GM18868 (cell line): Measurements from ENCODE around the gene DUSP6.
A peak's percentile ranks its signal among the peaks of the same experiment; 100 is the strongest.

Source experiments
- ATAC-seq: cut with Tn5 transposase; IDR thresholded peaks from one replicate; pipeline ENCODE4 v1.9.1; 2021; ENCODE audit warnings: mild to moderate bottlenecking, moderate library complexity; ENCODE audit not compliant: unreplicated experiment

The DUSP6 gene

GRCh38 chr12:89334548-89335169 is 17.6 kb downstream of the DUSP6 start:
- no peak for ATAC-seq

GRCh38 chr12:89333564-89334252 is 18.6 kb downstream of the DUSP6 start:
- peak; percentile 73 for ATAC-seq

- no peak for ATAC-seq
These were observed 23.9 kb downstream of the DUSP6 start for GRCh38 chr12:89328151-89329030.

GRCh38 chr12:89327486-89328094 is 24.7 kb downstream of the DUSP6 start:
- ATAC-seq, result no peak

GRCh38 chr12:89326239-89327040 is 25.9 kb downstream of the DUSP6 start:
- ATAC-seq, result no peak

GRCh38 chr12:89325495-89325894 is 26.8 kb downstream of the DUSP6 start:
- ATAC-seq, result no peak

- no peak for ATAC-seq
These were observed 27.9 kb downstream of the DUSP6 start for GRCh38 chr12:89324437-89324836.

GRCh38 chr12:89323568-89324218 is 28.6 kb downstream of the DUSP6 start:
- no peak for ATAC-seq

GRCh38 chr12:89320735-89321134 is 31.6 kb downstream of the DUSP6 start:
- no peak for ATAC-seq

GRCh38 chr12:89319606-89320005 is 32.7 kb downstream of the DUSP6 start:
- no peak for ATAC-seq

GRCh38 chr12:89319122-89319521 is 33.2 kb downstream of the DUSP6 start:
- no peak for ATAC-seq

GRCh38 chr12:89316705-89317139 is 35.6 kb downstream of the DUSP6 start:
- ATAC-seq, result no peak

- ATAC-seq, result peak; percentile 62
These were observed 38.1 kb downstream of the DUSP6 start for GRCh38 chr12:89314060-89314761.

- no peak for ATAC-seq
These were observed 40.5 kb downstream of the DUSP6 start for GRCh38 chr12:89311703-89312293.

GRCh38 chr12:89309815-89310214 is 42.5 kb downstream of the DUSP6 start:
- no peak for ATAC-seq

- ATAC-seq, result no peak
These were observed 42.9 kb downstream of the DUSP6 start for GRCh38 chr12:89309440-89309802.

- no peak for ATAC-seq
These were observed 44.6 kb downstream of the DUSP6 start for GRCh38 chr12:89307474-89308253.

- ATAC-seq, result no peak
These were observed 45.4 kb downstream of the DUSP6 start for GRCh38 chr12:89306827-89307473.
